K562 (cell line): ENCODE results near the gene RCSD1. TPM values are rescaled to one million over a fixed set of nuclear protein-coding genes. Genes with fewer than 3 reads are reported as not detected.
A peak's percentile ranks its signal among the peaks of the same experiment; 100 is the strongest.

ENCODE experiments used
- CLOCK ChIP-seq: fragments of 250-450 bp; sonication (Bioruptor Pico); IDR thresholded peaks from 2 replicates; pipeline ENCODE4 v1.4.0; 2020; ENCODE audit warnings: mild to moderate bottlenecking, moderate library complexity, borderline replicate concordance
- HMG20B ChIP-seq: fragments of 250-450 bp; sonication (Bioruptor Pico); IDR thresholded peaks from 2 replicates; pipeline ENCODE4 v1.5.0; 2021; ENCODE audit warnings: mild to moderate bottlenecking
- MGA ChIP-seq: fragments of 450-650 bp; IDR thresholded peaks from 2 replicates; pipeline ENCODE4 v1.6.1; 2016; ENCODE audit warnings: mild to moderate bottlenecking, moderate library complexity
- NR1H2 ChIP-seq: sonication (generic); formaldehyde crosslinking; IDR thresholded peaks from 2 replicates; pipeline ENCODE4 v1.4.0; 2020; ENCODE audit warnings: mild to moderate bottlenecking, missing genetic modification reagents
- RUNX1 ChIP-seq: sonication (generic); IDR thresholded peaks from 2 replicates; pipeline ENCODE4 v1.6.1; 2016; ENCODE audit warnings: antibody characterized with exemption, low read depth
- THAP12 ChIP-seq: fragments of 250-450 bp; sonication (Bioruptor Pico); IDR thresholded peaks from 2 replicates; pipeline ENCODE4 v1.9.0; 2021; ENCODE audit warnings: mild to moderate bottlenecking, inconsistent platforms
- polyA plus RNA-seq, 8 experiments: library from polyadenylated mRNA; depleted of rRNA in 4 of 8; stranded (reverse) in 5 of 8; unstranded in 3 of 8; fragments of >200 nt; fragmentation: Nextera tagmentation in 2 of 8; fragmentation: Illumina TruSeq in 1 of 8; extraction: Ambion mirVana in 2 of 8; extraction: Trizol in 1 of 8; gene quantifications; 2 replicates each; pipeline versions ENCODE4 v1.2.1 to v1.2.3, GENCODE V29; 2011 to 2014; ENCODE audit warnings: inconsistent platforms in 1 of 8, missing spikeins in 1 of 8
- total RNA-seq, 7 experiments: library from RNA; depleted of rRNA in 6 of 7; stranded (reverse); fragments of >200 nt in 6 of 7; fragmentation: Illumina TruSeq in 2 of 7; extraction: Trizol in 2 of 7; gene quantifications; 2 replicates each; pipeline versions ENCODE4 v1.2.1 to v1.2.3, GENCODE V29; 2011 to 2021; ENCODE audit warnings: low replicate concordance in 1 of 7
- TF ChIP-seq, protein P1 (sequence below): fragments of 450-650 bp; formaldehyde crosslinking; conservative IDR thresholded peaks from 2 replicates; pipeline ENCODE4 v1.4.0; 2022; ENCODE audit warnings: mild to moderate bottlenecking, missing genetic modification characterization

RCSD1 gene
- total and polyA plus RNA-seq, 9 of the 15 experiments (the other 6 are each of a cell fraction or from before 2014, with no cell fraction given): 7.8 to 69.8 (median 45.3) TPM

- TF ChIP-seq, protein P1, sequence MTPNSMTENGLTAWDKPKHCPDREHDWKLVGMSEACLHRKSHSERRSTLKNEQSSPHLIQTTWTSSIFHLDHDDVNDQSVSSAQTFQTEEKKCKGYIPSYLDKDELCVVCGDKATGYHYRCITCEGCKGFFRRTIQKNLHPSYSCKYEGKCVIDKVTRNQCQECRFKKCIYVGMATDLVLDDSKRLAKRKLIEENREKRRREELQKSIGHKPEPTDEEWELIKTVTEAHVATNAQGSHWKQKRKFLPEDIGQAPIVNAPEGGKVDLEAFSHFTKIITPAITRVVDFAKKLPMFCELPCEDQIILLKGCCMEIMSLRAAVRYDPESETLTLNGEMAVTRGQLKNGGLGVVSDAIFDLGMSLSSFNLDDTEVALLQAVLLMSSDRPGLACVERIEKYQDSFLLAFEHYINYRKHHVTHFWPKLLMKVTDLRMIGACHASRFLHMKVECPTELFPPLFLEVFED (CRISPR knock-in tag): peak; percentile 97
- TF ChIP-seq THAP12 (CRISPR knock-in tag) (peak; percentile 73), CLOCK (CRISPR knock-in tag) (peak; percentile 79), MGA (peak; percentile 95), HMG20B (CRISPR knock-in tag) (no peak), NR1H2 (CRISPR knock-in tag) (0 out of 2 replicates have a peak, but pooled peaks have one; percentile 25), RUNX1 (peak; percentile 4; the same call in 1 of the 2 replicates)
Observed at GRCh38 chr1:167714439-167715156, 84.6 kb downstream of the RCSD1 start (continued).
